Measurements from ENCODE around the gene ENTPD8. TPM values are rescaled to one million over a fixed set of nuclear protein-coding genes. Genes with fewer than 3 reads are reported as not detected.

Gene ENTPD8
- total and polyA plus RNA-seq, 2 donors: 0.14 to 3.8 TPM

DNA sequence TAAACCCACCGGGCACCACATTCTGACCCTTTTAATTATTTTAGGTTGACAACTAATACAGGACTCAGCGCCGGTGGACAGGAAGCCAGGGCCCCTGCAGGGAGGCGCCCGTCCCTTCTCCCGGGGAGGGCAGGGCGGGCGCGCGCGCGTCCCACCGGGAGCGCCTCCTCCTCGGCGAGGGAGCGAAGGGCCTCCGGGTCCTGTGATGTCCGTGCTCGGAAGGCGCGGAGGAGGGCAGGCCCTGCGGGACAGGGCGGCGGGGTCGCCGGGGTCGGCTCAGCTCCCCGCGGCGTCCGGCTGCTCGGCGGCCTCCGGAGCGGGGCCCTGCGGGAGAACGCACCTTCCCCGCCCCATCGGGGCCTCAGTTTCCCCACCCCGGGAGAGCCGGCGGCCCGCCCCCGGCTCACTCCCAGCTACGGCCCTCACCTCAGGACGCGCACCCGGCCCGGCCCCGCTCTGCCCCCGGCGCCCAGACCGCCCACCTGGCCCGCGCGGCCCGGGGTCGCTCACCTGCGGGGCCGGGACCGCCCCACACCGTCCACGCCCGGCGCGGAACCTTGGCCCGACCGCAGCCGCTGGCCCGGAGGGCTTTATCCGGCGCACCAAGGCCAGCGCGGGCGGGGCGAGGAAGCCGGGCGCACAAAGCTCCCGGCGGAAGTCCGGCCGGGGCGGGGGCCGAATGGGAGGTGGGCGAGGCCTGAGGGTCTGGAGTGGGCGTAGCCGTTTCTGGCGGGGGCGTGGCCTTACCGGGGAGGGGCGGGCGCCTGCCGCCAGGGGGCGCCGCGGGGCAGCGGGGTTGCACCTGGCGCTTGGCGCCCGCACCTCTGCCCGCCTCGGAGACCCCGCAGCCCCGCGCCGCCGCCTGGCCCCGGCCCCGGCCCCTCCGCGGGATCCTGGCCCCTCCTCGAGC lies 18.3 kb downstream of the ENTPD8 start, which contains the start of the genes EXD3 and NOXA1:
Gene EXD3, minus strand, starts transcription at position 559 of the 910 bp plus-strand sequence. CDS start 27,805 bp downstream, outside the sequence.
Gene NOXA1, plus strand, starts transcription at position 790 of the 910 bp plus-strand sequence. CDS start 137 bp downstream, outside the sequence.
- 1% methylated on average over 110 of the region's 113 CpGs for WGBS
- Histone ChIP-seq H3K36me3 (ENCODE audit: control insufficient read depth in 2 of 2, insufficient read depth in 2 of 2, low read length in 1 of 2) (no peaks in the 10 kb centered on the region), H3K27me3 (ENCODE audit: control insufficient read depth in 2 of 2, insufficient read depth in 1 of 2, low read length in 1 of 2) (peaks cover 23 to 66% of the 10 kb centered on the region in 2 donors), H3K27ac (ENCODE audit: low read depth in 1 of 2, low read length in 1 of 2) (peak within 1 kb of the TSS in 1 of 2 donors; percentile 77), H3K4me3 (ENCODE audit: low read length in 2 of 2) (peak within 1 kb of the TSS; percentile 44 to 82), H3K9me3 (ENCODE audit: control insufficient read depth in 2 of 2, insufficient read depth in 1 of 2, low read length in 1 of 2) (no peaks in the 10 kb centered on the region), H3K4me1 (ENCODE audit: control insufficient read depth in 2 of 2, insufficient read depth in 2 of 2, low read length in 2 of 2) (peaks cover 6 to 10% of the 10 kb centered on the region in 2 donors)
- DNase-seq (ENCODE audit: low read depth in 6 of 9, low spot score in 9 of 9): peak; percentile 16 to 87 (median 65)

DNA sequence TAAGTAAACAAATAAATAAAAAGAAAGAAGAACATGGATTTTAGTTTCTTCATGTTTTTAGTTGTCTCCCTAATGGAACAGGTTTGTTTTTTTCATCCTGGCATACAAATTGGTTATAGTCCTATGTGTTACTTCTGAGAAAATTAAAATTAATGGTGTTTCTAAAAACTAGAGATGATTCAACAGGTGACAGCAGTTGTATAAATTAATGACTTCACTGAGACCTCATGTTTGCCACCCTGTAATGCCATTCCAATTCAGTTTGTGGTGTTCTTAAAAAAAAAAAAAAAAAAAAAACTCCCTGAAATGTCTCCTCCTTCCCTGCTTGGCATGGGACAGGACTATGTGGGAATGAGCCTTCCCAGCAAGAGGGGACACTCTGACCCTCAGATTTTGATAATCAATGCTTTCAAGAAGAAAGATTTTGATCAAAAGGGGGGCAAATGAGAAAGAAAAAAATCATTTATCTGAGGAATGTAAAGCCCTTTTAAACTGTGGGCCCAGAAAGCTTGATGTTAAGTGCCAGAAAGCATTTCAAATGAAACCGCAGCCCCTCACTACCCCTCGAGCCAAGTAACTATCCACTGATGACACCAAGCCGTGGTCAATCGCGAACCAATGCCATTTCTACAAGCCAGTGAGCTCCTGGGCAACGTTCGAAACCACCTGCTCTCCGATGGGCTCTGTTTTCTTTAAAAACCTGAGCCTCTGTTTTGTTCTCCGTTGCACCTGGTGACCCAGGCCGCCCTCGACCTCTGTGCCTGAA lies 19.1 kb downstream of the ENTPD8 start:
- no peaks in the 10 kb centered on the region for H3K9me3 ChIP-seq (ENCODE audit: control insufficient read depth in 2 of 2, insufficient read depth in 1 of 2, low read length in 1 of 2)
- H3K4me3 ChIP-seq (ENCODE audit: low read length in 2 of 2): peak overlapping the region; percentile 44 to 82
- 8% methylated on average over 11 of the region's 11 CpGs for WGBS
- H3K27ac ChIP-seq (ENCODE audit: low read depth in 1 of 2, low read length in 1 of 2): no peak overlapping the region
- H3K4me1 ChIP-seq (ENCODE audit: control insufficient read depth in 2 of 2, insufficient read depth in 2 of 2, low read length in 2 of 2): peaks cover 4 to 10% of the 10 kb centered on the region in 2 donors
- DNase-seq (ENCODE audit: low read depth in 6 of 9, low spot score in 9 of 9): no peak
- no peaks in the 10 kb centered on the region for H3K36me3 ChIP-seq (ENCODE audit: control insufficient read depth in 2 of 2, insufficient read depth in 2 of 2, low read length in 1 of 2)
- peaks cover 23 to 63% of the 10 kb centered on the region in 2 donors for H3K27me3 ChIP-seq (ENCODE audit: control insufficient read depth in 2 of 2, insufficient read depth in 1 of 2, low read length in 1 of 2)

DNA sequence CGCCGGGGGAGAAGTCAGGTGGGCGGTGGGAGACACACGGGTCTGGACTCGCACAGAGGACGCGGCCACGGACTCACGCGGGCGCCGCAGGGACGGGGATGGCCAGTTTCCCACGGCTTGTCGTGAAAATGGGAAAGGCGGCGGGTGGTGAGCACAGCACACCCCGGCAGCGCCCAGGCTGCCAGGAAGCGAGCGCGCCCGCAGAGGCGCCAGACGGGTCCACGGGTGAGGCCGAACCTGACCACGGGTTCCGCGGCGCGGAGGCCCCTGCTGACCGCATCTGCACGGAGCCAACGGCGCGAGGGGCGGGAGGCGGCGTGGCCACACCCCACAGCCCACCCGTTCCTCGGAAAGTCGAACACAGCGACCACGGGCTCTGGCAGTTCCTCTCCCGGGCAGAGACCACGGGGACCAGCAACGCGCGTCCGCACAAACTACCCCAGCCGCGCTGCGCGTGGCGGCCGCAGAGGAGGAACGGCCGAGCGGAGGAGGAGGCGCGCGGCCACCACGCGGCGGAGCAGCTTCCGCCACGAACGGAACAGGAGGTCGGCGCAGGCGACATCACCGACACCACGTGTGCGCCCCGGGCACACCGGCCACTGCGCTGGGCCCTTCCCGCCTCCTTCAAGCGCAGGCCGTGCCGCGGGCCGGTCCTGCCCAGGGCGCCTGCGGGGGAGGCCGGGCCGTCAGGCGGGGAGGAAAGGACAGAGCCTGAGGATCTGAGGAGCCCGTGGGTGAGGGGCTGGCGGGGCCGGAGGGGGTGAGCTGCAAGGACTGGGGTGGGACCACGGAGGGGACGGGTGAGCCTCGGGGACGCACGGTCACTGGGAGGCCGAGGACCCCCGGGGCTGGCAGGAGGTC lies 23.8 kb downstream of the ENTPD8 start:
- DNase-seq (ENCODE audit: low read depth in 6 of 9, low spot score in 9 of 9): no peak
- no peak overlapping the region for H3K4me3 ChIP-seq (ENCODE audit: low read length in 2 of 2)
- H3K27ac ChIP-seq (ENCODE audit: low read depth in 1 of 2, low read length in 1 of 2): no peak overlapping the region
- no peaks in the 10 kb centered on the region for H3K9me3 ChIP-seq (ENCODE audit: control insufficient read depth in 2 of 2, insufficient read depth in 1 of 2, low read length in 1 of 2)
- no peaks in the 10 kb centered on the region for H3K36me3 ChIP-seq (ENCODE audit: control insufficient read depth in 2 of 2, insufficient read depth in 2 of 2, low read length in 1 of 2)
- peaks cover 4 to 39% of the 10 kb centered on the region in 2 donors for H3K27me3 ChIP-seq (ENCODE audit: control insufficient read depth in 2 of 2, insufficient read depth in 1 of 2, low read length in 1 of 2)
- 90% methylated on average over 99 of the region's 99 CpGs for WGBS
- peaks cover 0 to 5% of the 10 kb centered on the region in 2 donors for H3K4me1 ChIP-seq (ENCODE audit: control insufficient read depth in 2 of 2, insufficient read depth in 2 of 2, low read length in 2 of 2)

DNA sequence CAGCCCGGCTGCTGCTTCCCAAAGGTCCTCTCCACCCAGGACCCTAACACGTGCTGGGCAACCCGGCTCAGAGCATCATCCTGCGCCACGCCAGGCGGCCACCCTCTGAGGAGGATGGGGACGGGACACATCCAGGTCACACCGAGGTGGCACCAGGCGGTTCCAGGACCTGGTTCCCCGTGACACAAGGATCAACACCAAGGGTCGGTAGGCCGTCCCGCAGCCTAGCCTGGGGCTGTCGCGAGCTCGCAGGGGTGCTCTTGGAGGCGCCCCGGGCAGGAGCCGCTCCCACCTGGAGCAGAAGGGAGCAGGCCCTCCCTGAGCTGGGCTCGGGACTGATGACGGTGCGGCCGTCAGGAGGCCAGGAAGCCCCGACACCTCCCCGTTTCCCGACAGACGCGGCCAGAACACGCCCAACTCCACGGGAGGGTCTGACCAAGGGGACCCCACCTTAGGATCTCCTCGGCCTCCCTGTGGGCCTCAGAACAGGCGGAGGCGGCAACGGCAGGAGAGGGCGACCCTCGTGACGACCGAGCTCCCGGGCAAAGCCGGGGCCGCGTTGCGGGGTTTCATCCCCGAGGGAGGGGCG lies 24.5 kb downstream of the ENTPD8 start:
- peaks cover 3 to 40% of the 10 kb centered on the region in 2 donors for H3K27me3 ChIP-seq (ENCODE audit: control insufficient read depth in 2 of 2, insufficient read depth in 1 of 2, low read length in 1 of 2)
- WGBS: 95% methylated on average over 45 of the region's 45 CpGs
- no peak overlapping the region for H3K4me3 ChIP-seq (ENCODE audit: low read length in 2 of 2)
- no peaks in the 10 kb centered on the region for H3K9me3 ChIP-seq (ENCODE audit: control insufficient read depth in 2 of 2, insufficient read depth in 1 of 2, low read length in 1 of 2)
- H3K4me1 ChIP-seq (ENCODE audit: control insufficient read depth in 2 of 2, insufficient read depth in 2 of 2, low read length in 2 of 2): peaks cover 0 to 8% of the 10 kb centered on the region in 2 donors
- H3K27ac ChIP-seq (ENCODE audit: low read depth in 1 of 2, low read length in 1 of 2): no peak overlapping the region
- DNase-seq (ENCODE audit: low read depth in 6 of 9, low spot score in 9 of 9): no peak
- H3K36me3 ChIP-seq (ENCODE audit: control insufficient read depth in 2 of 2, insufficient read depth in 2 of 2, low read length in 1 of 2): no peaks in the 10 kb centered on the region

DNA sequence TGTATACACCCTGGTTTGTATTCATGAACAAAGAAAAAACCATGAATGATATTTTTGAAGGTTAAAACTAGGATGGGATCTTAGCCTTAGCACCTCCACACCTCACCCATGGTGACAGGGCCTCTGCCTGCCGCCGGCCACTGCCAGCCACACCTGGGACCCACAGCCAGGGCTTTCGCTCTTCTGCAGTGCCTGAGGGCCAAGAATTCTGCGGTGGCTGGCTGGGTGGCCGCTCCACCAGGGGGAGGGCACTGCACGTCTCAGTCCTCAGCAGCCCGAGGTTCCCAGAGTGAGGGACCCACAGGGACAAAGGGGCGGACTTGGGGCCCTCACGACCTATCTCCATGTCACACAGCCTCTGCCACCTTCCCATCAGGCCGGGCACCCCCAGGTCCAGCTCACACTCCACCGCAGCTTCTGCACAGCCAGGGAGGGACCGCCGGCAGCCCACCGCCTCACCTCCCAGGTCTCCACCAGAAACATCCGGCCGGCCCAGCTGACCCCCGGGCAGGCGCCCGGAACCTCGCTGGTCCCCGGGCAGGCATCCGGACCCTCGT lies 25.1 kb downstream of the ENTPD8 start:
- H3K27me3 ChIP-seq (ENCODE audit: control insufficient read depth in 2 of 2, insufficient read depth in 1 of 2, low read length in 1 of 2): peaks cover 6 to 41% of the 10 kb centered on the region in 2 donors
- no peak overlapping the region for H3K4me3 ChIP-seq (ENCODE audit: low read length in 2 of 2)
- H3K27ac ChIP-seq (ENCODE audit: low read depth in 1 of 2, low read length in 1 of 2): no peak overlapping the region
- H3K36me3 ChIP-seq (ENCODE audit: control insufficient read depth in 2 of 2, insufficient read depth in 2 of 2, low read length in 1 of 2): no peaks in the 10 kb centered on the region
- DNase-seq (ENCODE audit: low read depth in 6 of 9, low spot score in 9 of 9): no peak
- 98% methylated on average over 23 of the region's 23 CpGs for WGBS
- peaks cover 0 to 1% of the 10 kb centered on the region in 2 donors for H3K9me3 ChIP-seq (ENCODE audit: control insufficient read depth in 2 of 2, insufficient read depth in 1 of 2, low read length in 1 of 2)
- peaks cover 0 to 12% of the 10 kb centered on the region in 2 donors for H3K4me1 ChIP-seq (ENCODE audit: control insufficient read depth in 2 of 2, insufficient read depth in 2 of 2, low read length in 2 of 2)

DNA sequence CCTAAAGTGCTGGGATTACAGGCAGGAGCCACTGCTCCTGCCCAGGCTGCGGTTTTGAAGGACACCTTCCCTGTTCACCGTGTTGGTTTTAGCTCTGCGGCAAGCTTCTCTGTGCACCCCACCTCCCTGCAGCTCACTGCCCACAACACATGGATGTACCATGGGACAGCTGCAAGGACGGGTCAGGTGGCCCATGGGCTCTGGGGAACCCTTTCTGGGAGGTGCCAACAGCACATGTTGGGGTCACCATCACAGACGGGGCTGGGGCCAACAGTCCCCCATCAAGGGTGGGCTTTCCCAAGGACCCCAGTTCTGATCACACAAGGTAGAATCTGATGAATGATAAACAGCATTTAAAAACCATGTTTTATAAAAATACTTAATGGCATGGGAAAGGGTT lies 25.7 kb downstream of the ENTPD8 start:
- peaks cover 0 to 12% of the 10 kb centered on the region in 2 donors for H3K4me1 ChIP-seq (ENCODE audit: control insufficient read depth in 2 of 2, insufficient read depth in 2 of 2, low read length in 2 of 2)
- peaks cover 13 to 43% of the 10 kb centered on the region in 2 donors for H3K27me3 ChIP-seq (ENCODE audit: control insufficient read depth in 2 of 2, insufficient read depth in 1 of 2, low read length in 1 of 2)
- no peak overlapping the region for H3K4me3 ChIP-seq (ENCODE audit: low read length in 2 of 2)
- DNase-seq (ENCODE audit: low read depth in 6 of 9, low spot score in 9 of 9): no peak
- no peaks in the 10 kb centered on the region for H3K36me3 ChIP-seq (ENCODE audit: control insufficient read depth in 2 of 2, insufficient read depth in 2 of 2, low read length in 1 of 2)
- H3K9me3 ChIP-seq (ENCODE audit: control insufficient read depth in 2 of 2, insufficient read depth in 1 of 2, low read length in 1 of 2): peaks cover 0 to 3% of the 10 kb centered on the region in 2 donors
- H3K27ac ChIP-seq (ENCODE audit: low read depth in 1 of 2, low read length in 1 of 2): no peak overlapping the region
- WGBS: 97% methylated on average over 5 of the region's 5 CpGs

DNA sequence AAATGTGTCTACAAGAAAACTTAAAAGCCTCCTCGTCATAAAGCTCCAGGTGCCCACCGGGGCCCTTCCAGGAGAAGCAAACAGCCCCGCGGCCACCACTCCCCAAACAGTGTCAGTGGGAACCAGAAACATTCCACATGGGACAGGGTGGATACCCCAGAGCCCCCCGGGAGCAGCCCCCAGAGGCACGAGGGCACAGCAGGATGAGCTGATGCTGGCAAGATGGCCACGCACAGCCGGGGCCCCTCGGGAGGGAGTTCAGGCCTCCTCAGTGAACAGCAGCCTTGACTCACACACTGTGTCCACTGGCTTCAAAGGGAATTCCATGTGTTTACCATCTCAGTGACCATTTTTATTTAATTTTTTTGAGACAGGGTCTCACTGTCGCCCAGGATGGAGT lies 28.7 kb downstream of the ENTPD8 start:
- 90% methylated on average over 10 of the region's 10 CpGs for WGBS
- Histone ChIP-seq H3K4me1 (ENCODE audit: control insufficient read depth in 2 of 2, insufficient read depth in 2 of 2, low read length in 2 of 2) (peaks cover 0 to 12% of the 10 kb centered on the region in 2 donors), H3K9me3 (ENCODE audit: control insufficient read depth in 2 of 2, insufficient read depth in 1 of 2, low read length in 1 of 2) (peaks cover 1 to 3% of the 10 kb centered on the region in 2 donors), H3K4me3 (ENCODE audit: low read length in 2 of 2) (no peak overlapping the region), H3K36me3 (ENCODE audit: control insufficient read depth in 2 of 2, insufficient read depth in 2 of 2, low read length in 1 of 2) (no peaks in the 10 kb centered on the region), H3K27ac (ENCODE audit: low read depth in 1 of 2, low read length in 1 of 2) (no peak overlapping the region), H3K27me3 (ENCODE audit: control insufficient read depth in 2 of 2, insufficient read depth in 1 of 2, low read length in 1 of 2) (peaks cover 18 to 65% of the 10 kb centered on the region in 2 donors)
- no peak for DNase-seq (ENCODE audit: low read depth in 6 of 9, low spot score in 9 of 9)
